ENCODE measurements around the gene PIGU.
"Not testable (repeated sequence)": the region's sequence is repeated elsewhere in the genome, so short reads cannot be mapped to it uniquely, and the experiment has no call there.

The PIGU gene

GRCh38 chr20:34683667-34684066 lies 6.8 kb upstream of the PIGU start:
- CTCF ChIA-PET: no interaction called here
- POLR2A ChIA-PET (ENCODE audit: low non-redundant PET): no interaction called here
- no peak for DNase-seq (ENCODE audit: low spot score)
- TF ChIP-seq, protein P1, sequence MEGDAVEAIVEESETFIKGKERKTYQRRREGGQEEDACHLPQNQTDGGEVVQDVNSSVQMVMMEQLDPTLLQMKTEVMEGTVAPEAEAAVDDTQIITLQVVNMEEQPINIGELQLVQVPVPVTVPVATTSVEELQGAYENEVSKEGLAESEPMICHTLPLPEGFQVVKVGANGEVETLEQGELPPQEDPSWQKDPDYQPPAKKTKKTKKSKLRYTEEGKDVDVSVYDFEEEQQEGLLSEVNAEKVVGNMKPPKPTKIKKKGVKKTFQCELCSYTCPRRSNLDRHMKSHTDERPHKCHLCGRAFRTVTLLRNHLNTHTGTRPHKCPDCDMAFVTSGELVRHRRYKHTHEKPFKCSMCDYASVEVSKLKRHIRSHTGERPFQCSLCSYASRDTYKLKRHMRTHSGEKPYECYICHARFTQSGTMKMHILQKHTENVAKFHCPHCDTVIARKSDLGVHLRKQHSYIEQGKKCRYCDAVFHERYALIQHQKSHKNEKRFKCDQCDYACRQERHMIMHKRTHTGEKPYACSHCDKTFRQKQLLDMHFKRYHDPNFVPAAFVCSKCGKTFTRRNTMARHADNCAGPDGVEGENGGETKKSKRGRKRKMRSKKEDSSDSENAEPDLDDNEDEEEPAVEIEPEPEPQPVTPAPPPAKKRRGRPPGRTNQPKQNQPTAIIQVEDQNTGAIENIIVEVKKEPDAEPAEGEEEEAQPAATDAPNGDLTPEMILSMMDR (conservative IDR thresholded peaks at IDR 0.05; ENCODE audit: low read depth): no peak
- H3K27ac ChIP-seq: no peak overlapping the region

DNA sequence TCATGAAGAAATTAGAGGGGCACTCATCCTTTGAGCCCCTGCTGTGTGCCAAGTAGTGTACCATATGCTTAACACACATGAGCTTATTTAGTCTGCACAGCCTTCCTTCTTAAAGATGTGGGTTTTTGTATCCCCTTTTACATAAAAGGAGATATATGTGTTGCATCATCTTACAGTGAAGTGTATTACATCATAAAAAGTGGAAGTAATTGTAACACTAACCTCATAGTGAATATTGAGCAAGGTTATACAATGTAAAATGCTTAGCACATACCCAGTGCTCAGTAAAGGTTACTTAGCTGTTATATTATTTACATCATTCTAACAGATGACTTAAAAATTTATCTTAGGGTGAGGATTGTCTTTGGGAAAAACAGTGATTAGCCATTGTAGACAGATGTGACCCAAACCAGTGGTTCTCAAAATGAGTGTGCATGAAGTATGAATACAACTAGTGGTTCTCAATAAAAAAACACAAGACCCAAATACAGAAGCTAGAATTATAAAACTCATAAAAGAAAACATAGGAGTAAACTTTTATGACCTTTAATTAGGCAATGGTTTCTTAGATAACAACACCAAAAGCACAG lies 3.8 kb upstream of the PIGU start:
- no peak overlapping the region for H3K27ac ChIP-seq
- ChIA-PET POLR2A (ENCODE audit: low non-redundant PET) (no interaction called here), CTCF (interaction anchor here (0.5 to 1.6 kb wide), 6 partner anchors 14 to 164 kb away, joined by 3 read pairs; partner anchors contain the start of gene TP53INP2)
- DNase-seq (ENCODE audit: low spot score): no peak
- TF ChIP-seq, protein P1 (conservative IDR thresholded peaks at IDR 0.05; ENCODE audit: low read depth): no peak

- POLR2A ChIA-PET (ENCODE audit: low non-redundant PET): no interaction called here
- TF ChIP-seq, protein P1 (conservative IDR thresholded peaks at IDR 0.05; ENCODE audit: low read depth): no peak
- H3K27ac ChIP-seq: peak overlapping the region; percentile 79
- CTCF ChIA-PET: no interaction called here
- DNase-seq (ENCODE audit: low spot score): no peak
These were observed 775 bp downstream of the PIGU start for GRCh38 chr20:34675993-34676641.

GRCh38 chr20:34675561-34675960 lies 1.3 kb downstream of the PIGU start:
- ChIA-PET CTCF (no interaction called here), POLR2A (ENCODE audit: low non-redundant PET) (no interaction called here)
- no peak overlapping the region for H3K27ac ChIP-seq
- DNase-seq (ENCODE audit: low spot score): no peak
- TF ChIP-seq, protein P1 (conservative IDR thresholded peaks at IDR 0.05; ENCODE audit: low read depth): no peak

DNA sequence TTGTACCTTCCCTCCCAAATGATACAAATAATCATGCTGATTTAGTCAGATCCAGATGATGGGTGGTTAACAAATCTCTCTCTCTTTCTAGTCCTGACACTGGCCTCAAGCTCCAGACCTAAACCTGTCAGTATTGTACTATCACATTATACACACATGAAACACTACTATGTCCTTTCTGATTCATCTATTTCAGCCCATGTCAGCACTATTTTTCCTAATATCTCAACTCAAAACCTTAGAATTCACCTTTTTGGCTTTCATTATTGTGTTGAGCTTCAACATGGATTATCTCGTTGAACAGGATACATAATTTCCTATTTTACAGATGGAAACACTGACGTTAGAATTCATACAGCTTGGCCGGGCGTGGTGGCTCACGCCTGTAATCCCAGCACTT lies 3.5 kb downstream of the PIGU start:
- no peak overlapping the region; the same call in 1 of the 2 replicates for H3K27ac ChIP-seq
- DNase-seq (ENCODE audit: low spot score): no peak
- ChIA-PET CTCF (interaction anchor here (0.7 to 0.9 kb wide), 3 partner anchors 11 to 165 kb away, joined by 3 to 5 read pairs (median 4); no protein-coding TSS in a partner anchor), POLR2A (ENCODE audit: low non-redundant PET) (no interaction called here)
- TF ChIP-seq, protein P1 (conservative IDR thresholded peaks at IDR 0.05; ENCODE audit: low read depth): no peak

DNA sequence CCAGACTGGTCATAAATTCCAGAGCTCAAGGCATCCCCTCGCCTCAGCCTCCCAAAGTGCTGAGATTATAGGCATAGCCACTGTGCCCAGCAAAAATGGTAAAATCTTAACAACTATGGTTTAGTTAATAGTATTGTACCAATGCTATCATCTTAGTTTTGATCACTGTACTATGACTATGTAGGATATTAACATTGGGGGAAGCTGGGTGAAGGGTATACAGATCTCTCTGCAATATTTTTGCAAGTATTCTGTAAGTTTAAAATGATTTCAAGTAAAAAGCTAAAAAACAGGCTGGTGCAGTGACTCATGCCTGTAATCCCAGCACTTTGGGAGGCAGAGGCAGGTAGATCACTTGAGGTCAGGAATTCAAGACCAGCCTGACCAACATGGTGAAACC lies 7.8 kb downstream of the PIGU start:
- DNase-seq (ENCODE audit: low spot score): no peak
- TF ChIP-seq, protein P1 (conservative IDR thresholded peaks at IDR 0.05; ENCODE audit: low read depth): no peak
- POLR2A ChIA-PET (ENCODE audit: low non-redundant PET): no interaction called here
- H3K27ac ChIP-seq: no peak overlapping the region
- CTCF ChIA-PET: interaction anchor here (0.6 to 0.7 kb wide), 4 partner anchors 18 to 460 kb away, joined by 3 to 4 read pairs (median 4); no protein-coding TSS in a partner anchor

- H3K27ac ChIP-seq; POLR2A ChIA-PET (ENCODE audit: low non-redundant PET); DNase-seq (ENCODE audit: low spot score): not testable (repeated sequence)
- CTCF ChIA-PET: interaction anchor here (0.7 kb wide), 1 partner anchor 25 kb away, joined by 3 read pairs; no protein-coding TSS in a partner anchor
These were observed 12.1 kb downstream of the PIGU start for GRCh38 chr20:34664751-34665150.

All from RWPE1 (cell line).